ENCODE measurements around the gene DRAXIN.

The DRAXIN gene

DNA sequence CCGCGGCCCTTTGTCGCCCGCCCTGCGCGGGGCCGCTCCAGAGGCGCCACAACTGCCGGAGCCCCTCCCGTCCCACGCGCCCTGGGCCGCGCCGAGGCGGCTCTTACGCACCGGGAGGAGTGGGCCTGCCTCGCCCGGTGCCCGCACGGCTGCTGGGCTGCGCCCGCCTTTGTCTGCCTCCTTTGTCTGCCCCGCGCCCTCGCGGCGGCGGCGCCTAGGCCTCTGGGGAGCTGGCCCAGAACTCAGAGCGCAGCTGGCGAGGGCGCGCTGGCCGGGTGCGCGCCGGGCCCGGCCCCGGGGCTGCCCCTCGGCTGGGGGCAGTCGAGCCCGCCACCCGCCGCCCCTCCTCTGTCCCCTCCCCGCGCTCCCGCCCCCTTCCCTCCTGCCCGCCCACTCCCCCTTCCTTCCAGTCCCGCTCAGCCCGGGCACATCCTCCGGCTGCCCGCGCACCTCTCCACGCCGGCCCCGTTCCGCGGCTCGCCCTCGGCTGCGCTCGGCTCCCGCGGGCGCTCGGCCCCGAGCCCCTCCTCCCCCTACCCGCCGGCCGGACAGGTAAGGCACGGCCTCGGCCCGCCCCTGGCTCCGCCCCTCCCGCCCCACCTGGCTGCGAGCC is at the start of gene DRAXIN (continued):
- no peak for TF ChIP-seq ZNF580 (tag by site-specific recombination; IDR thresholded peaks at IDR 0.05)
- no peak for TF ChIP-seq ZNF843 (tag by site-specific recombination; IDR thresholded peaks at IDR 0.05)
- no peak for TF ChIP-seq ZFHX2 (tag by site-specific recombination; conservative IDR thresholded peaks at IDR 0.05)
- no peak for TF ChIP-seq ZNF324 (tag by site-specific recombination; IDR thresholded peaks at IDR 0.05)
- no peak for TF ChIP-seq ZNF707 (tag by site-specific recombination; IDR thresholded peaks at IDR 0.05)
- no peak for TF ChIP-seq ZNF426 (tag by site-specific recombination; IDR thresholded peaks at IDR 0.05)

GRCh38 chr1:11641776-11642305 is 49.7 kb upstream of the DRAXIN start:
- Histone ChIP-seq H3K27ac (ENCODE audit: extremely low read depth, low read depth, low read length) (no peak overlapping the region), H3K4me3 (ENCODE audit: low read depth, low read length) (no peak overlapping the region), H3K4me1 (ENCODE audit: control insufficient read depth, insufficient read depth, low read length) (no peaks in the 10 kb centered on the region), H3K36me3 (ENCODE audit: control insufficient read depth in 2 of 2, insufficient read depth in 1 of 2, low read length in 2 of 2) (no peaks in the 10 kb centered on the region), H3K9me3 (ENCODE audit: control insufficient read depth, insufficient read depth, low read depth, low read length) (no peaks in the 10 kb centered on the region)
- no peak for TF ChIP-seq ZNF157 (tag by site-specific recombination; IDR thresholded peaks at IDR 0.05)
- TF ChIP-seq, protein P1, sequence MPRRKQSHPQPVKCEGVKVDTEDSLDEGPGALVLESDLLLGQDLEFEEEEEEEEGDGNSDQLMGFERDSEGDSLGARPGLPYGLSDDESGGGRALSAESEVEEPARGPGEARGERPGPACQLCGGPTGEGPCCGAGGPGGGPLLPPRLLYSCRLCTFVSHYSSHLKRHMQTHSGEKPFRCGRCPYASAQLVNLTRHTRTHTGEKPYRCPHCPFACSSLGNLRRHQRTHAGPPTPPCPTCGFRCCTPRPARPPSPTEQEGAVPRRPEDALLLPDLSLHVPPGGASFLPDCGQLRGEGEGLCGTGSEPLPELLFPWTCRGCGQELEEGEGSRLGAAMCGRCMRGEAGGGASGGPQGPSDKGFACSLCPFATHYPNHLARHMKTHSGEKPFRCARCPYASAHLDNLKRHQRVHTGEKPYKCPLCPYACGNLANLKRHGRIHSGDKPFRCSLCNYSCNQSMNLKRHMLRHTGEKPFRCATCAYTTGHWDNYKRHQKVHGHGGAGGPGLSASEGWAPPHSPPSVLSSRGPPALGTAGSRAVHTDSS (tag by site-specific recombination; IDR thresholded peaks at IDR 0.05): no peak
- no peak for TF ChIP-seq ZNF266 (tag by site-specific recombination; IDR thresholded peaks at IDR 0.05; ENCODE audit: low read depth)
- TF ChIP-seq ZNF423 (tag by site-specific recombination; IDR thresholded peaks at IDR 0.05): no peak
- TF ChIP-seq ZNF768 (tag by site-specific recombination; IDR thresholded peaks at IDR 0.05): no peak
- no peak for TF ChIP-seq MEIS1 (CRISPR knock-in tag; IDR thresholded peaks at IDR 0.05; ENCODE audit: borderline replicate concordance)
- no peak for TF ChIP-seq ZNF510 (tag by site-specific recombination; IDR thresholded peaks at IDR 0.05; ENCODE audit: insufficient replicate concordance)
- no peak for TF ChIP-seq ZNF701 (tag by site-specific recombination; IDR thresholded peaks at IDR 0.05)
- no peak for TF ChIP-seq ZNF623 (tag by site-specific recombination; IDR thresholded peaks at IDR 0.05)
- no peak for TF ChIP-seq ZBTB21 (tag by site-specific recombination; IDR thresholded peaks at IDR 0.05)
- no peak for TF ChIP-seq ZNF433 (tag by site-specific recombination; IDR thresholded peaks at IDR 0.05; ENCODE audit: low read depth)
- no peak for TF ChIP-seq SP7 (tag by site-specific recombination; IDR thresholded peaks at IDR 0.05)
- TF ChIP-seq, protein P2, sequence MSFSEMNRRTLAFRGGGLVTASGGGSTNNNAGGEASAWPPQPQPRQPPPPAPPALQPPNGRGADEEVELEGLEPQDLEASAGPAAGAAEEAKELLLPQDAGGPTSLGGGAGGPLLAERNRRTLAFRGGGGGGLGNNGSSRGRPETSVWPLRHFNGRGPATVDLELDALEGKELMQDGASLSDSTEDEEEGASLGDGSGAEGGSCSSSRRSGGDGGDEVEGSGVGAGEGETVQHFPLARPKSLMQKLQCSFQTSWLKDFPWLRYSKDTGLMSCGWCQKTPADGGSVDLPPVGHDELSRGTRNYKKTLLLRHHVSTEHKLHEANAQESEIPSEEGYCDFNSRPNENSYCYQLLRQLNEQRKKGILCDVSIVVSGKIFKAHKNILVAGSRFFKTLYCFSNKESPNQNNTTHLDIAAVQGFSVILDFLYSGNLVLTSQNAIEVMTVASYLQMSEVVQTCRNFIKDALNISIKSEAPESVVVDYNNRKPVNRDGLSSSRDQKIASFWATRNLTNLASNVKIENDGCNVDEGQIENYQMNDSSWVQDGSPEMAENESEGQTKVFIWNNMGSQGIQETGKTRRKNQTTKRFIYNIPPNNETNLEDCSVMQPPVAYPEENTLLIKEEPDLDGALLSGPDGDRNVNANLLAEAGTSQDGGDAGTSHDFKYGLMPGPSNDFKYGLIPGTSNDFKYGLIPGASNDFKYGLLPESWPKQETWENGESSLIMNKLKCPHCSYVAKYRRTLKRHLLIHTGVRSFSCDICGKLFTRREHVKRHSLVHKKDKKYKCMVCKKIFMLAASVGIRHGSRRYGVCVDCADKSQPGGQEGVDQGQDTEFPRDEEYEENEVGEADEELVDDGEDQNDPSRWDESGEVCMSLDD (tag by site-specific recombination; IDR thresholded peaks at IDR 0.05): no peak
- TF ChIP-seq ZNF146 (tag by site-specific recombination; IDR thresholded peaks at IDR 0.05): no peak
- ChIA-PET POLR2A (no interaction called here), CTCF (interaction anchor here (0.6 to 5.7 kb wide), 21 partner anchors 8 to 879 kb away, joined by 3 to 95 read pairs (median 3); no protein-coding TSS in a partner anchor)

Data from HEK293 (cell line).